GM12878 (cell line): Measurements from ENCODE around the gene FZR1.

Experiments used
- CBFB ChIP-seq: IDR thresholded peaks from 2 replicates; pipeline ENCODE4 v1.6.1; 2016; ENCODE audit warnings: antibody characterized with exemption, low read depth
- CBX5 ChIP-seq: sonication (generic); IDR thresholded peaks from 2 replicates; pipeline ENCODE4 v1.6.1; 2016; ENCODE audit warnings: low read depth, moderate library complexity, mild to moderate bottlenecking, inconsistent platforms
- CTCF ChIP-seq, 3 experiments: IDR thresholded peaks in 2 of 3; conservative IDR thresholded peaks in 1 of 3; 2 replicates each; pipeline ENCODE4 v1.5.1; 2011; ENCODE audit warnings: low read depth in 3 of 3, low read length in 3 of 3, mild to moderate bottlenecking in 3 of 3, control low read depth in 2 of 3, moderate library complexity in 2 of 3, inconsistent platforms in 1 of 3, mixed read lengths in 1 of 3; ENCODE audit not compliant: control insufficient read depth in 2 of 3, insufficient read depth in 1 of 3; ENCODE audit errors: extremely low read depth in 1 of 3
- EP300 ChIP-seq, 2 experiments: fragments of 150-350 bp in 1 of 2; IDR thresholded peaks; 2 replicates each; pipeline ENCODE4 v1.6.1; 2011 to 2012; ENCODE audit warnings: low read depth in 2 of 2, low read length in 2 of 2, borderline replicate concordance in 1 of 2, improper control_type of control experiment in 1 of 2, inconsistent platforms in 1 of 2; ENCODE audit not compliant: control insufficient read depth in 1 of 2
- HDAC2 ChIP-seq: fragments of 200-600 bp; sonication (generic); IDR thresholded peaks from 2 replicates; pipeline ENCODE4 v1.6.1; 2017
- IKZF1 ChIP-seq: fragments of 450-650 bp; conservative IDR thresholded peaks from 2 replicates; pipeline ENCODE4 v1.6.1; 2017; ENCODE audit warnings: antibody characterized with exemption, mild to moderate bottlenecking
- POLR2A ChIP-seq: IDR thresholded peaks from 2 replicates; pipeline ENCODE4 v1.6.1; 2011; ENCODE audit warnings: low read depth, mild to moderate bottlenecking, low read length
- POLR2AphosphoS5 ChIP-seq: IDR thresholded peaks from 2 replicates; pipeline ENCODE4 v1.6.1; 2011; ENCODE audit warnings: mild to moderate bottlenecking, low read length, inconsistent platforms
- SRF ChIP-seq, 2 experiments: IDR thresholded peaks; 2 replicates each; pipeline ENCODE4 v1.6.1; 2011; ENCODE audit warnings: low read depth in 2 of 2, low read length in 2 of 2, mild to moderate bottlenecking in 1 of 2, moderate library complexity in 1 of 2
- ZNF274 ChIP-seq: IDR thresholded peaks from one replicate; pipeline ENCODE4 v1.8.0; 2011; ENCODE audit not compliant: insufficient read length, insufficient read depth
- ZNF687 ChIP-seq: fragments of 450-650 bp; IDR thresholded peaks from 2 replicates; pipeline ENCODE4 v1.6.1; 2017; ENCODE audit warnings: mild to moderate bottlenecking, moderate library complexity

GRCh38 chr19:3491396-3492119, 14.6 kb upstream of the FZR1 start:
- TF ChIP-seq POLR2A (no peak), ZNF274 (no peak), SRF (IDR thresholded peaks at IDR 0.05; ENCODE audit: low read depth in 2 of 2, low read length in 2 of 2) (no peak), CTCF (IDR thresholded peaks at IDR 0.05 in 2 of 3, conservative IDR thresholded peaks at IDR 0.05 in 1 of 3; ENCODE audit: control insufficient read depth in 2 of 3, extremely low read depth in 1 of 3, insufficient read depth in 1 of 3, low read depth in 3 of 3, low read length in 3 of 3) (no peak), EP300 (IDR thresholded peaks at IDR 0.05; ENCODE audit: borderline replicate concordance in 1 of 2, control insufficient read depth in 1 of 2, low read depth in 2 of 2, low read length in 2 of 2) (no peak), ZNF687 (no peak), POLR2AphosphoS5 (no peak), IKZF1 (no peak), HDAC2 (no peak), CBX5 (no peak), CBFB (no peak)
